ENCODE data around the gene TBPL2.

The TBPL2 gene

GRCh38 chr14:55451398-55451797 is 11.0 kb upstream of the TBPL2 start:
- peak; percentile 82 for DNase-seq (ENCODE audit: low read depth)
- TF ChIP-seq CTCF (IDR thresholded peaks at IDR 0.05; ENCODE audit: low read length, missing control alignments) = no peak
- no peak overlapping the region for H3K4me3 ChIP-seq (replicated peaks; ENCODE audit: low read depth, low read length)

- H3K4me3 ChIP-seq (replicated peaks; ENCODE audit: low read depth, low read length) = no peak overlapping the region
- DNase-seq (ENCODE audit: low read depth) = no peak
- no peak for TF ChIP-seq CTCF (IDR thresholded peaks at IDR 0.05; ENCODE audit: low read length, missing control alignments)
Observed at GRCh38 chr14:55450987-55451386, 10.6 kb upstream of the TBPL2 start.

GRCh38 chr14:55450539-55450938 is 10.1 kb upstream of the TBPL2 start:
- DNase-seq (ENCODE audit: low read depth) = no peak
- TF ChIP-seq CTCF (IDR thresholded peaks at IDR 0.05; ENCODE audit: low read length, missing control alignments) = no peak
- no peak overlapping the region for H3K4me3 ChIP-seq (replicated peaks; ENCODE audit: low read depth, low read length)

GRCh38 chr14:55450124-55450523 is 9.7 kb upstream of the TBPL2 start:
- no peak for DNase-seq (ENCODE audit: low read depth)
- no peak overlapping the region for H3K4me3 ChIP-seq (replicated peaks; ENCODE audit: low read depth, low read length)
- no peak for TF ChIP-seq CTCF (IDR thresholded peaks at IDR 0.05; ENCODE audit: low read length, missing control alignments)

- no peak for TF ChIP-seq CTCF (IDR thresholded peaks at IDR 0.05; ENCODE audit: low read length, missing control alignments)
- no peak overlapping the region for H3K4me3 ChIP-seq (replicated peaks; ENCODE audit: low read depth, low read length)
- peak; percentile 41 for DNase-seq (ENCODE audit: low read depth)
Observed at GRCh38 chr14:55449116-55449515, 8.7 kb upstream of the TBPL2 start.

- no peak for TF ChIP-seq CTCF (IDR thresholded peaks at IDR 0.05; ENCODE audit: low read length, missing control alignments)
- H3K4me3 ChIP-seq (replicated peaks; ENCODE audit: low read depth, low read length) = no peak overlapping the region
- DNase-seq (ENCODE audit: low read depth) = peak; percentile 92
Observed at GRCh38 chr14:55448141-55448614, 7.8 kb upstream of the TBPL2 start.

GRCh38 chr14:55446833-55447232 is 6.4 kb upstream of the TBPL2 start:
- peak; percentile 85 for DNase-seq (ENCODE audit: low read depth)
- peak overlapping the region; percentile 15 for H3K4me3 ChIP-seq (replicated peaks; ENCODE audit: low read depth, low read length)
- TF ChIP-seq CTCF (IDR thresholded peaks at IDR 0.05; ENCODE audit: low read length, missing control alignments) = no peak
